ENCODE measurements around the gene PTH.

Gene PTH

GRCh38 chr11:13473013-13473722, 22.6 kb downstream of the PTH start:
- no peak for TF ChIP-seq CTCF (IDR thresholded peaks at IDR 0.05; ENCODE audit: low read depth, low read length, missing control alignments)
- H3K4me3 ChIP-seq (ENCODE audit: low read depth, low read length): no peak overlapping the region
- no peak for DNase-seq (ENCODE audit: low read depth)

- no peak for DNase-seq (ENCODE audit: low read depth)
- no peak overlapping the region for H3K4me3 ChIP-seq (ENCODE audit: low read depth, low read length)
- no peak for TF ChIP-seq CTCF (IDR thresholded peaks at IDR 0.05; ENCODE audit: low read depth, low read length, missing control alignments)
These were observed 27.0 kb downstream of the PTH start for GRCh38 chr11:13468750-13469149.

- H3K4me3 ChIP-seq (ENCODE audit: low read depth, low read length): no peak overlapping the region
- DNase-seq (ENCODE audit: low read depth): no peak
- TF ChIP-seq CTCF (IDR thresholded peaks at IDR 0.05; ENCODE audit: low read depth, low read length, missing control alignments): peak; percentile 60
These were observed 29.9 kb downstream of the PTH start for GRCh38 chr11:13465909-13466371.

- no peak for DNase-seq (ENCODE audit: low read depth)
- H3K4me3 ChIP-seq (ENCODE audit: low read depth, low read length): peak overlapping the region; percentile 66
- TF ChIP-seq CTCF (IDR thresholded peaks at IDR 0.05; ENCODE audit: low read depth, low read length, missing control alignments): no peak
These were observed 32.0 kb downstream of the PTH start for GRCh38 chr11:13463779-13464290.

- peak within 1 kb of the TSS; percentile 66 for H3K4me3 ChIP-seq (ENCODE audit: low read depth, low read length)
- no peak for TF ChIP-seq CTCF (IDR thresholded peaks at IDR 0.05; ENCODE audit: low read depth, low read length, missing control alignments)
- peak; percentile 85 for DNase-seq (ENCODE audit: low read depth)
These were observed 32.7 kb downstream of the PTH start, which contains the start of gene BTBD10 for GRCh38 chr11:13462901-13463778. BTBD10 (minus strand) TSS chr11:13463222; CDS start chr11:13445124, 18,098 bp downstream.

- peak overlapping the region; percentile 66 for H3K4me3 ChIP-seq (ENCODE audit: low read depth, low read length)
- DNase-seq (ENCODE audit: low read depth): peak; percentile 7
- TF ChIP-seq CTCF (IDR thresholded peaks at IDR 0.05; ENCODE audit: low read depth, low read length, missing control alignments): no peak
These were observed 33.4 kb downstream of the PTH start for GRCh38 chr11:13462311-13462900.

Measured in GM12864 (cell line).